8988T (cell line): ENCODE results near the gene FGF12.

ENCODE experiments used
- DNase-seq: peaks from one replicate; pipeline ENCODE4 v3.0.0; 2011

Gene FGF12

DNA sequence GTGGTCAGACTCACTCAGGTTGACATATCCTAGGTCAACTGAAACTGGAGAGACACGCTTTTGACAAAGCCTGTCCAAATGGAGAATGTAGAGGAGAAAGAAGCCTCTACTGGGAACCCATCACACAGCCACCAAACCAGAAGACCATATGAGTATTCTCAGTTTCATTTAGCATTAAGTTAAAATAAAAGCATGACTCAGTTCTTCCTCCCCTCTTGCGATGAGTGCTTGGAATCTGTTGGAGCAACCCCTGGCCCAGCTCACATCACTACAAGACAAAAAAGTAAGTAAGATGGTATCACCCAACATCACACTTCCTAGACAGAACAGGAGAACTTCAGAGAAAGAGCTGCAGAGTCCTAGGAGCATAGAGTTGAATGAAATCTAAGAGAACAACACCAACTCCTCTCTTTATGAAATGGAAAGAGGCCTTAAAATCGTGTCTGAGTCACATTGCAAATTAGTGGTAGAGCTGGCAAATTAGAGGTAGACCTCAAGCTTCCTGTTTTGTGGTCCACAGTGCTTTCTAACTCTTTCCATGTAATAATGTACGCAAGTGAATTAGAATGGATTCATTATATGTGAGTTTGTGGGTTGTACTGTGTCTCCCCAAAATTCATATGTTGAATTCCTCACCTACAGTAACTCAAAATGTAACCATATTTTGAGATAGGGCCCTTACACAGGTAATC, 51.2 kb downstream of the FGF12 start:
- no peak for DNase-seq

DNA sequence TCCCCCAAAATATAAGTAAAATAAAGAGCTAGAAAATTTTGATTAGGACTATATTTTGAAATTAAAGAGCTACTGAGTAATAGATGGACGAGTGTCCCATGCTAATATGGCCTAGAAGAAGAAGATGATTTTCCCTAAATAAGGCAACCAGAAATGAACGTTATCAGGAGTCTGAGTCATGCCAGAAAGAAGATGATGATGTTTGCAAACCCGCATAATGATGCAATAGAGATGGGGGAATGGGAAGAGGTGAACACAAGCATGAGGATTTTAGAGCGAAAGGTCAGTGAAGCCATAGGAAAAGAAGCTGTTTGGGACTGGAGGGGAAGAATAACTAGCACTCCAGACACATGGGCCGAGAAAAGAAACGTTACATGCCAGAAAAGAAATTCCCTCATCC, 71.7 kb downstream of the FGF12 start:
- no peak for DNase-seq

DNA sequence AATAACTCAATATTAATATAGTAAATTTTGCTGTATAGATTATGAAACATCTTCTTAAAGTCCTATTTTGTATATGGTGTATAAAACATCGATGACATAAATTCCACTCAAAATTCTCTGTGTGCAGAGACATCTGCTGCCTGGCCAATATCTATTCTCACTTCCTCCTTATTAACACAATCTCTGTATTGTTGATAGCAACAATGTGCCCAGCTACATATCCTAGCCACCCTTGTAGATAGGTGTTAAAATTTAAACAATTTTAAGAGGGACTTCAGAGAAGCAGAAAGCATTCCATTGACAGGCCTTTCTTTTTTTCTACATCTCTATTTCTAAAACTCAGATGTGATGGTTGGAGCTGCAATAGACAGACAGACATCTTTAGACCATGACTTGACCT, 72.3 kb downstream of the FGF12 start:
- no peak for DNase-seq

DNA sequence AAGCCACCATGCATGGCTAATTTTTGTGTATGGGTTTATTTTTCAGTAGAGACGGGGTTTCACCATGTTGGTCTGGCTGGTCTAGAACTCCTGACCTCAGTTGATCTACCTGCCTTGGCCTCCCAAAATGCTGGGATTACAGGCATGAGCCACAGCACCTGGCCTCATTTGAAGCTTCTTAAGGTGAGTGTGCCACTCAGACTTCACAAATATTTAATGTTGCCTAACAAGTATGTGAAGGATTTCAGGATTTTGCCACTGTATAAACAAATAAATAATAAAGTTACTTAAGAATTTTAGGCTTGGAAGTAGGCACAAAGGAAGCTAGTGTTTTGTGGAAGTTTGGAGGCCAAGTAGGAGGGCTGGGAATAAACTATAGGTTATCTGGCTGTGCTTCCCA, 73.5 kb downstream of the FGF12 start:
- no peak for DNase-seq

DNA sequence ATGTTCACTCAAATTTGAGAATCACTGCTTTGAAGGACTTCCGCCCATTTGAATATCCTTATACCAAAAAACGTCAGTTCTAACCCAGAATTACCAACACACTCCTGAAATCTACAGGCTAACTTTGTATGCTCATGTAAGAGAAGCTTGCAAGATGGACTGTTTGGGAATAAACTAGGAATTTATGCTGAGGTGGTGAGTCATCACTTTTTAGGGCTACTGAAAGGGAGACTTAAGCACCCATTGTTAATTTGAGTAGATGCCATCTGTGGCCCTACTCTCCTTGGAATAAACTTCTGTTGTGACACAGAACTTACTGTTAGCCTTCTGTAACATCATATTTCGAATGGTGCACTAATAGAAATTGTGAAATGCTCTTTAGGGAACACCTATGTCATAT, 74.6 kb downstream of the FGF12 start:
- no peak for DNase-seq

DNA sequence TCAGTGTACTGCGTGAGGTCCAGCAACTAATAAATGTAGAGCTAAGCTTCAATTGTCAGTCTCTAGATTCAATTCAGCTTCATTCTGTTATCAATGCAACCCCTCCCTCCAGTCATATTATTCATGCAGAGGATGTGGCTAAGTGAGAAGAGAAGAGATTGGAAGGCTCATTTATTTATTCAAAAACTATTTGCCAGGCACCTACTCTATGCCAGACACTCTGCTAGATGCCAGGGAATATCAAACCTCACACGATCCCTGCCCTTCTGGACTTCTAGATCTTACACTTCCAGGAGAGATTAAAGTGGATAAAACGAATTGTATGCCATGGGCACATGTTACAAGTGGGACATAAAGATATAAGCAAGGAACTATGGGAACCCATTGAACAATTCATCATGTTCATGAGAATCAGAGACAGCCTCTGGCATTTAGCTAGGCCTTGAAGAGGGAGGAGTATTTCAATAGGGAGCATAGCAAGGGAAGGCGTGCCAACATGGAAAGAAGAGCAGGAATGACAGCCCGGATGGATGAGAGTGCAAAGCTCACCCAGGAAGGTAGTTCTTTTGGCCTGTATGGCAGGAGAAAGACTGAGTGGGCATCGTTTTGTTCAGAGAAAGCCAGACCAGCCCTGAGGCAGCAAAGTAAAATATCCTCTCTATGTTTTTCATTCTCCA, 75.4 kb downstream of the FGF12 start:
- no peak for DNase-seq

DNA sequence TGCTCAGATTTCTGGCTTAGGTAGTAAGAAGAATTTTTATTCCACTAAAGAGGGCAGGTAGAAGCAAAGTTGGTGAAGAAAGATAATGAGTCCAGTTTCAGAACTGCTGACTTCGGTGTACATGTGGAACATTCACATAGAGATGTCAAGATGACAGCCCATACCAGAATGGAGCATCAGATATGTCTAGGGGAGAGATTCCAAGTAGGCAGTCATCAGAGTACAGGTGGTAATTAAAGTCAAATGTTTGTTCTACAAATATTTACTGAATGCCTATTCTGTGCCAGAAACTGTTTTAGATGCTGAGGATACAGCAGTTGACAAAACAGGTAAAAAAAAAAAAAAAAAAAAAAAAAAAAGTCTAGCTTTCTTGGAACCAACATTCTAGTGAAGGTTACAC, 81.9 kb downstream of the FGF12 start:
- DNase-seq, result no peak

DNA sequence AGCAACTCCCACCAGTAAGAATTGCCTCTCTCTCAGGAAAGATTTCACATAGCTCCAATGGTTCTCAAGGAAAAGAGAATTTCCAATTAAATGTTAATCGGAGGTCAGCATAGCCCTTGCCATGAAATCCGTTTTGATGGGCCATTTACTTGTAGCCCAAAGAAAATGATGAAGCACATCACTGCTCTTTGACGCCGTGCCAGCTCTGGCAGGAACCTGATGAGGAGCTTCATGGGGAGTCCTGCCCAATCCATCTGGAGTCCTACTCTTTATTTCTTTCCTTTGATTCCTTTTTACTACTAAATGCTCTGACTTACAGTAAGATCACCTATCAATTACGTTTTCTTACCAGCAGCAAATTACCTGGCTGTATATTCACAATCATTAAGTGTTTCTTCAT, 84.7 kb downstream of the FGF12 start:
- no peak for DNase-seq

DNA sequence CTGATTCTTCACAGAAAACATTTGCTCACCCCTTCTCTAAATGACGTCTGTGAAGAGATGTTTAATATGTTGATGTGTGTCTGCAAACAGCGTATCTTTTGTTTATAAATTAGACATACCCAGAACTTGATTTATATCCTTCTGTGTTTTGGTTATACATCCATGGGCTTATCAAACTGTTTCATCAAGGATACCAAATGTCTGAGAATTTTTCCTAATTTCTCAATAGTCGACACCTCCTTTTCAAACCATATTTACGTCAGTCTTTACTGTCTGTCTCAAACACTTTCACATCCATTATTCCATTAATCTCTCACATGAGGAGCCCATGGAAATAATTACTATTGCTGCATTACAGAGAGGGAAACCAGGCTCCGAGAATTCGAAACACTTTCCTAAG, 85.4 kb downstream of the FGF12 start:
- no peak for DNase-seq

DNA sequence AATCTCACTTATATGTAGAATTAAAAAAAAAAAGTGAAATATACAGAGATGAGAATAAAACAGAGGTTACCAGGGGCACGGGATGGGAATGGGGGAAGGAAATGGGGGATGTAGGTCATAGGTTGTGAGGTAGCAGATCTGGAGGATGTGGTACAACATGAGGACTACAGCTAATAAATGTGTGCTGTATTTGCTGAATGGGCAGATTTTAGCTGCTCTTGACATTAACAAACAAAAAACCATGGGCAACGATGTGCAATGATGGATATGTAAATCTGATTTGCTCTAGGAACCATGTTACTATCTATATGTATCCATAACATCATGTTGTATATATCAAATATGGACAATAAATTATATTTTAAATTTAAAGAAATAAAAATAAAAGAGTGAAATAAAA, 87.4 kb downstream of the FGF12 start:
- DNase-seq, result no peak

DNA sequence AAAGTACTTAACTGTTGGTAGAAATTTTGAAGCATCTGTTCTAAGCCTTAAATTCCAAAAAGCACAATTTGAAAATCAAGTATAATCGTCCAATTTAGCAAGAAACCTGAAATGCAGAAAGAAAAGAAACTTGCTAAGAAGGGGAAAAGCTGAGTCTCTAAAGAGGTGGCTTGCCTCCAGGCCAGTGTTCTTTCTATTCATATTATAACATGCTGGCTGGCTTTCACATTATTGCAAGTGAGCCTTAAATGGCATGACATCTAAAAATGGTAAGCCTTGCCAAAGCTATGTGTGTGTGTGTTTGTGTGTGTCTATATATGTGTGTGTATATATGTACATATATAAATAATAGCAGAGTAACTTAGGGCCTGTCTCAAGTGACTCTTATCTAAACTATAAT, 89.5 kb downstream of the FGF12 start:
- DNase-seq, result no peak

DNA sequence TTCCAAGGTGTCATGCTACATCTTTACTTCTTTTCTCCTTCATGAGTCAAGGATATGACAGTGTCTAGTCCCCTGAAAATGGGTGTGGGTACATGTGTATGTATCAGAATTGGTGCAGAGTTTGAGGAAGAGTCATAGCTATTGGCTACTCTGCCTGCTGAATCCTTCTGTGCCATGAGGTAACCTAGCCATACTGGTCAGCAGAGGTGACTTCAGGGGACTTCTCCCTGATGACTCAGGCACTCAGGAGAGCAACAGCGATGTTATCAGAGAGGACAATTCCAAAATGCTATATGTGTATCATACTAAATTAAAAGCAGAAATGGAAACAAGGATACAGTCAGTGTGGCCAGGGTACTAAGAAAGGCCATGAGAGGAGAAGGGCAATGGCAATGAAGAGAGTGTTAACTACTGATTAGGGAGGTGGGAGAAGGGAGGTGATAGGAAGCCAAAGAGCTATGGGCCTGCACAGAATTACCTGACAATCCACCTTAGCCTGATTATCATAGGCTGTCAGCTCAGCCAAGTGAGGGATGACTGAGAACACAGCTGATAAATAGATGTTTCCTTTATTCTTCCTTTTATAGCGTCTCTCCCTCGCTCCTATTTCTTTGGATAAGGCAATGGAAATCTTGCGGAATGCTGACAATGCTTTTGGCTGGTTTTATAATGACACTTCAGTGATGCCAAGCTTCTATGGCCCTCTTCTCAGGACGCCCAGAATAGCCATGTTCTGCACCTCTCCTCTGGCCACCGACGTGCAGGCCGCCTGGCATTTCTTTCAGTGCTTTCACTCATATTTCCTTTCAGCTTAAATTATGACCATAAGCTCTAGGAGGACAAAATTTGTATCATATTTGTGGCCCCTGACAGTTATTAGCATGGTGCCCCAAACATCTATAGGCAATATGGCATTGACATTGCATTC, 90.6 kb downstream of the FGF12 start:
- no peak for DNase-seq

DNA sequence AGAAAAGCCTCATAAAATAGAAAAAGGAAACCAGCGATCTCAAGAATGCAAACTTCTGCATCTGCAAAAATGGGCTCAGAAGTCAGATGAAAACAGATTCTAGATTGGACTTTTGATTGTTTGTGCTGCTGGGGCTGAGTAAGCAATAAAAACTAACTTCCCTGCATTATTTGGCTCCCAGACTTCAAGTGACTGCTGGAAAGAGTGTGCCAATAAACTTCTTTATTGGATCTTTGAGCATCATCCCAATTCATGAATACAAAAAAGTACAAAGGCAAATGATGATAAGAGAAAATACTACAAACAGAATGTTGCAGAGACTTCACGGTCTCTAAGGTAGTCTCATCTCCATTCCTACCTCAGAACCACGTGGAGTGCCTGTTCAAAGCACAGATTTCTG, 97.9 kb downstream of the FGF12 start:
- no peak for DNase-seq

DNA sequence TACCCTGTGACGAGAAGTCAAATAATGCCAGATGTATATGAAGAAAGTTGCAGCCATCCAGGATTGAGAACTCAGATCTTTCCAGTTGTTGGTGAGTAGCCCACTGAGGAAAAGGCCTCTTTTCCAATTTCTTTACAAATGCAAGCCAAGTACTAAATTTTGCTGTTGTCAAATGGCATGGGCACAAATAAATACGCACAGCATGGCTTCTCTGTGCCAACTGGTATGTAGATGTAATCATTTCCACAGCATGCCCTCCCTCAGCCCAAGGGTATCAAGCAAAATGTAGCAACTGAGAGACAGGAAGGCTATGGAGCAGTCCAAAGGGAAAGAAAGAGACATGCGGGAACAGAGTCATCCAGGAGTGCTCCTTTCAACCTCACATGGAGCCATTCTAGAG, 105.4 kb downstream of the FGF12 start:
- no peak for DNase-seq

DNA sequence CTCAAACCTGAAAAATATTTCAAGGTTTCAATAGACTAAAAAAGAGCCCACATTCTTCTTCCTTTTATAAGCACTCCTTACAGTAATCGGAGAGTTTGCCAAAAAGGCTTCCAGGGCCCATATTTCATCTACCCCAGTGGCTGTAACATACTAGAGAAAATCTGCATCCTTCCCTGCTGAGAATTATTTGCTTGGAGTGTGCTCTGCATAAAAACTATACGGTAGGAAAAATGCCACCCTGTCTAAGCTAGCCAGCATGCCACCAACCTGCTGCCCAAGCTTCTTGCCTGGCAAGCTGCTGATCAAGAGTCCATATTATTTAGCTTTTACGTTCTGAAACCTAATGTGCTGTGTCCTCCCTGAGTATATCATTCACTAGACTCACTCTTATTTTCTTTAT, 107.1 kb downstream of the FGF12 start:
- DNase-seq, result no peak

DNA sequence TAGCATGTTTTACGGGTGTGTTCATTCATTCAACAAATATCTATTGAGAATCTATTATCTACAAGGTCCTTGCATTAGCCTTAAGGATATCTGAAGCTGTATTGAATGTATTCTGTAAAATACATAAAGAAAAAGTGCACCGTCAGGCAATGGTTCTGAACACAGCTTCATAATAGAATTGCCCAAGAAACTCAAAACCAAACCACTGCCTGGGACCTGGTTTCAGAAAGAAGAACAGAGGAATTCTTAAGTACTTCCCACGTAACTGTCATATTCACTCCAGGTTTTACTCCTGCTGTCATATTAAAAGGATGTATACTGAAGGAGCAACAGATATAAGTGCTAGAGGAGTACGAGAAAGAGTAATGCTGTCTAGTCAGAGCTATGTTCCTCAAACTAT, 115.9 kb downstream of the FGF12 start:
- no peak for DNase-seq

DNA sequence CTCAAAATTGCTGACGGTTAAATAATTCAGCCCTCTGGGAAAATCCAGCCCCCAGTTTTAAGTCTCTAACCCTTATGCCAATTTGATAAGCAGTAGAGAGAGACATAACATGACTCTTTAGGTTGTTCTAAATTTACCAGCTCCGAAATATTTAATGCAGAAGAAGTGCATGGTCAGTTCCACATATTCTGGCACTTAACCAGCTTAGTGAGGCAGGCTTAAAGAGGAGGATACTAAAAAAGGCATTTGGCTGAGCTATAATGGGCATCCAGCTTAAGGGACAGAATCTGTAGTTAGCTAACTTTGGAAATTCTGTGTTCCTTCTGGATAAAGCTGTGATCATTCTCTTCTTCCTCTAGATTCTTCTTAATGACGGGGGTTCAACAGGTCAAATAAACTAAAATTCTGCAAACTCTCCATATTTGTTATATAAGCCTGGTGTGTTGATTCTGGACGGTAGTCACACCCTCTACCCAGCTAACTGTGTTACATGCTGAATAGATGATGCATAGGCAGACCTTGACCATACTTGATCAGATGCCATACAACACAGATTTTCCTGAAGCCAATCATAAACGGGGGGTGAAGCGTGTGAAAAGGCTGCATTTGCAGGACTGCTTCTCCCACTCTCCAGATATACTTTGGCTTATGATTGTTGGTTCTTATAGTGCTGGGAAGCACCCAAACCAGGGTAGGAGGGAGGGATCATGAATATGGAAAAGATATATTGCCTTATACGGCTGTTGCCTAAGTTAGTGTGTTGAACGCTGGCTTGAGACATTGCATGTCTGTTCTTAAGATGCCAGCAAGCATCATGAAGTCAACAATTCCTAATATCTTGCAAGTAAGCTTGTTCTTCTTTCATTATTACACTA, 118.4 kb downstream of the FGF12 start:
- DNase-seq, result no peak

DNA sequence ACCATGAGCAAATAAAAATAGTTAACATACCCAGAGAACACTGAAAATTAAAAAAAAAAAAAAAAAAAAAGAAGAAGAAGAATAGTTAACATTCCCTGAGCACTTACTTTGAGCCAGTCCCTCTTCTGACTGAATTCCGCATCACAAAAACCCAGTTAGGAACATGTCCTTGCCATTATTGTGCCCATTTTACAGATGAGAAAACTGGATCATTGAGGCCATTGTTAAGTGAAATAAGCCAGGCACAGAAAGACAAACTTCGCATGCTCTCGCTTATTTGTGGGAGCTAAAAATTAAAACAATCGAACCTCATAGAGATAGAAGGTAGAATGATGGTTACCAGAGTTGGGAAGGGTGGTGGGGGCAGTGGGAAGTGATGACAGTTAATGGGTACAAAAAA, 119.5 kb downstream of the FGF12 start:
- DNase-seq, result no peak

DNA sequence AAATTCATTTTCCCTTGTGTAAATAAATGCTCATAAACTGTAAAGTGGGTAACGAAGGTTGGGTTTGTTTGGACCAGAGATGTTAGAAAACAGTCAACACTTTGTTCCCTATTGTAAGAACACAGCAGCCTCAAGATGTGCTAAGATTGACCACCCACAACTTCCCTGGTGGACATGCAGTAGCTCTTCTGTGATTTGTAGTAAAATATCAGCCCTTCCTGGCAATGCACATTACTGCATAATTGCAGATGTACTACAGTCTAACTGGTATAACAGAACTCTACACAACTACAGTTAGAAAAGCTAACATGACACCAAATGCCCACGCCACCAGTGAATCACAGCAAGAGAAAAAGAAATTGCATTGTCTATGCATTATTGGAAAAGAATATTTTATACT, 129.4 kb downstream of the FGF12 start:
- DNase-seq, result no peak

DNA sequence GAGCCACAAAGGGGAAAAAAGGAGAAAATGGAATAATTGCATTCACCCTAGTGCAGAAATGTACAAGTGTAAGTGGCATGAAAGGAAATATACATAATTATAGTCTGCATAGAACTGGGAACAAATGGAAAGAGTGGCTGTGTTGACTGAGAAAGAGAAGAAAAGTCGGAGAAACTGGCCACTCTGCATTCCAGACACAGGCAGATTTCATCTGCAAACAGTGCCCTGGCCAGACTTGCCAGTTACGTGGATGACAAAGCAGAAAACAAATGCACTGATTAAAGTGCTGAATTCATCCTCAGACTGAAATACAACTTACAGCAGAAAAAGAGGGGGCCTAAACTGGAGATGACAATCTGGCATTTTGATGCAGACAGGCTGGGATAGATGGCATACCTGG, 129.8 kb downstream of the FGF12 start:
- DNase-seq, result no peak

DNA sequence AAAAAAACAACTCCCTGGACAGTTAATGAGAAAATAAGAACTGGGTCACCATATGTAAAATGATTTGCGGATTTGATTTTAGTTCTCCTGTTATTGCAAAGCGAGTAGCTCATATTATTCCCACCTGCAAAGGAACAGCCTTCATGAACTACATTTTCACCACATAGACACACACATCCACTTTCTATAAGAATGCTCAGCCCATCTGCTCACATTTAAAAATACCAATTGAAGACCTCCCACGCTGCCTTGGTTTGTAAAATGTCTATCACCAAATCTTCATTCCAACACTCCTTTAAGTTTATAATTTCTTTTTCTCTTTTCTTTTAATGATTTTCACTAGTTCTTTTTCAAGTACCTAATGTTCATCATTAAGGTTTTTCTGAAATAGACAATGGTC, 148.6 kb downstream of the FGF12 start:
- DNase-seq, result no peak

DNA sequence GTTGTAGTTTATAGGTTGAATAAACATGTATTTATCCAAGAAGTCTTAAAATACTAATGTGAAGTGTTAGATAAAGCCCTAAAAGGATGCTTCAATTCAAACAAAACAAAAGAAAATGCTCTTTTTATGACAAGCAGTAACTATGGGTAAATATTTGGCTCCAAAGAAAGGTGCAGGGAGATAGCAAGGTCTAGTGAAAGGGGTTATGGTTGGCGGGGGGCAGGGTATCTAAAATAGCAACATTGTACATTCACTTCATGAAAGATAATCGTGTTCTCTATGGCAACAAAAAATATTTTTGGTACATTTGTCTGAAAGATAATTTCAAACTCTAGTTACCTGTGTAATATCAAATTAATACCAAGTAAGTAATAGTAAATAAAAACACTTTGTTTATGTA, 149.5 kb downstream of the FGF12 start:
- DNase-seq, result no peak

DNA sequence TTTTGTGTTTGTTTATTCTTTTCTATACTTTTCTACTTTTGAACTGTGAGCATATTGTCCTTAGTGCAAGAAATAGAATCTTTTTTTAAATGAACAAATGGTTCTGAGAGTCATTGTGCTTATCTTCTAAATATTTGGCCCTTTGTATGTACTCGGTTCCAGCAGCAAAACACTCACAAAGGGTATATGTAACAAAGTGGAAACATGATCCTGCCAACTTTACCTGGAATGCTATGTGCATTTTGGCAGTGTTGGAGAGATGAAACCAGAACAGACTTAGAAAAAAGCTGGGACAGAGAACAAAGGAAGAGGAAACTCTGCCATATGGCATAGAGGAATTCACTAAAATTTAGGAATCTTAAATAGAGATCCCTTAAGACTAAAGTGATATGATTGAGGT, 150.1 kb downstream of the FGF12 start:
- no peak for DNase-seq
